Colonic mucosa (tissue), 4 donors: Measurements from ENCODE around the gene TMEM45A. TPM values are rescaled to one million over a fixed set of nuclear protein-coding genes. Genes with fewer than 3 reads are reported as not detected.
"Not testable (repeated sequence)": the region's sequence is repeated elsewhere in the genome, so short reads cannot be mapped to it uniquely, and the experiment has no call there.

ENCODE experiments used
- DNase-seq: peaks from one replicate; pipeline ENCODE4 v3.0.0-alpha.2; 2020
- H3K27ac ChIP-seq: fragments of 200-600 bp; one replicate; pipeline ENCODE4 v1.8.0; 2021
- H3K27me3 ChIP-seq: fragments of 200-600 bp; one replicate; pipeline ENCODE4 v1.8.0; 2021
- H3K36me3 ChIP-seq: fragments of 200-600 bp; one replicate; pipeline ENCODE4 v1.8.0; 2021
- H3K4me1 ChIP-seq: fragments of 200-600 bp; one replicate; pipeline ENCODE4 v1.8.0; 2021; ENCODE audit warnings: mild to moderate bottlenecking
- H3K4me3 ChIP-seq: fragments of 200-600 bp; one replicate; pipeline ENCODE4 v1.8.0; 2021
- H3K9ac ChIP-seq, 2 donors: one replicate each; pipeline ENCODE4 v1.7.0; 2013; ENCODE audit warnings: control low read depth in 2 of 2, low read depth in 2 of 2, low read length in 2 of 2
- H3K9me3 ChIP-seq: fragments of 200-600 bp; one replicate; pipeline ENCODE4 v1.8.0; 2021
- CTCF ChIP-seq: fragments of 200-600 bp; IDR thresholded peaks from one replicate; pipeline ENCODE4 v1.8.0; 2022; ENCODE audit warnings: antibody characterized with exemption, mild to moderate bottlenecking
- intact Hi-C: fragments of 100-400 bp; cut with DNase I; formaldehyde crosslinking; loops from one replicate; pipeline ENCODE4 v1.14.1; 2022
- total RNA-seq, 2 donors: library from RNA; stranded (reverse); fragmentation: NEBNext Ultra II Directional in 1 of 2; extraction: Animal tissue kit (Norgen Biotek cat#: 25700) in 1 of 2; gene quantifications; one replicate each; pipeline ENCODE4 v1.2.1, GENCODE V29; 2021
- donor health status: healthy.
- donor health status: DM: no; HTN: no; CAD: no.
- donor health status: DM: no; HTN: no; CAD: no.

TMEM45A gene
- total RNA-seq, 2 donors from 2014 or later: 2.9 to 4.0 TPM

GRCh38 chr3:100540791-100541334 is 48.4 kb downstream of the TMEM45A start:
- H3K4me1 ChIP-seq: no peaks in the 10 kb centered on the region
- H3K4me3 ChIP-seq: no peak overlapping the region
- no peaks in the 10 kb centered on the region for H3K9me3 ChIP-seq
- intact Hi-C loops: no loop called here
- no peak overlapping the region for H3K9ac ChIP-seq
- H3K27ac ChIP-seq: no peak overlapping the region
- DNase-seq: no peak
- TF ChIP-seq CTCF: no peak
- H3K27me3 ChIP-seq: no peaks in the 10 kb centered on the region
- H3K36me3 ChIP-seq: no peaks in the 10 kb centered on the region

GRCh38 chr3:100541428-100541827 is 49.0 kb downstream of the TMEM45A start:
- DNase-seq, H3K9me3 ChIP-seq, H3K36me3 ChIP-seq, intact Hi-C loops, H3K27me3 ChIP-seq, H3K4me3 ChIP-seq, H3K27ac ChIP-seq, H3K4me1 ChIP-seq, H3K9ac ChIP-seq: not testable (repeated sequence)

- Histone ChIP-seq H3K4me1 (no peaks in the 10 kb centered on the region), H3K27ac (no peak overlapping the region), H3K4me3 (no peak overlapping the region), H3K9me3 (no peaks in the 10 kb centered on the region), H3K27me3 (no peaks in the 10 kb centered on the region), H3K36me3 (no peaks in the 10 kb centered on the region), H3K9ac (no peak overlapping the region)
- intact Hi-C loops: no loop called here
- TF ChIP-seq CTCF: no peak
- no peak for DNase-seq
Observed at GRCh38 chr3:100545371-100545770, 53.0 kb downstream of the TMEM45A start.

- intact Hi-C loops: no loop called here
- H3K4me3 ChIP-seq: no peak overlapping the region
- no peak overlapping the region for H3K27ac ChIP-seq
- no peaks in the 10 kb centered on the region for H3K4me1 ChIP-seq
- no peak for TF ChIP-seq CTCF
- H3K36me3 ChIP-seq: no peaks in the 10 kb centered on the region
- no peaks in the 10 kb centered on the region for H3K27me3 ChIP-seq
- DNase-seq: no peak
- no peak overlapping the region for H3K9ac ChIP-seq
- H3K9me3 ChIP-seq: no peaks in the 10 kb centered on the region
Observed at GRCh38 chr3:100546020-100546744, 53.8 kb downstream of the TMEM45A start.

GRCh38 chr3:100548053-100548452 is 55.6 kb downstream of the TMEM45A start:
- H3K27me3 ChIP-seq: no peaks in the 10 kb centered on the region
- H3K9me3 ChIP-seq: no peaks in the 10 kb centered on the region
- no peaks in the 10 kb centered on the region for H3K36me3 ChIP-seq
- no peak overlapping the region for H3K27ac ChIP-seq
- no peak for TF ChIP-seq CTCF
- no peak overlapping the region for H3K9ac ChIP-seq
- no peak overlapping the region for H3K4me3 ChIP-seq
- no peaks in the 10 kb centered on the region for H3K4me1 ChIP-seq
- DNase-seq: no peak
- intact Hi-C loops: no loop called here

- intact Hi-C loops: no loop called here
- TF ChIP-seq CTCF: no peak
- DNase-seq: no peak
- Histone ChIP-seq H3K4me3 (no peak overlapping the region), H3K27ac (no peak overlapping the region), H3K27me3 (no peaks in the 10 kb centered on the region), H3K36me3 (no peaks in the 10 kb centered on the region), H3K9ac (no peak overlapping the region), H3K9me3 (no peaks in the 10 kb centered on the region), H3K4me1 (no peaks in the 10 kb centered on the region)
Observed at GRCh38 chr3:100553618-100554372, 61.4 kb downstream of the TMEM45A start.
